ENCODE results near the gene ZNF211.
A peak's percentile ranks its signal among the peaks of the same experiment; 100 is the strongest.

Gene ZNF211
- total RNA-seq, result 30.0 to 49.8 (median 35.3) reads per million in 3 donors

DNA sequence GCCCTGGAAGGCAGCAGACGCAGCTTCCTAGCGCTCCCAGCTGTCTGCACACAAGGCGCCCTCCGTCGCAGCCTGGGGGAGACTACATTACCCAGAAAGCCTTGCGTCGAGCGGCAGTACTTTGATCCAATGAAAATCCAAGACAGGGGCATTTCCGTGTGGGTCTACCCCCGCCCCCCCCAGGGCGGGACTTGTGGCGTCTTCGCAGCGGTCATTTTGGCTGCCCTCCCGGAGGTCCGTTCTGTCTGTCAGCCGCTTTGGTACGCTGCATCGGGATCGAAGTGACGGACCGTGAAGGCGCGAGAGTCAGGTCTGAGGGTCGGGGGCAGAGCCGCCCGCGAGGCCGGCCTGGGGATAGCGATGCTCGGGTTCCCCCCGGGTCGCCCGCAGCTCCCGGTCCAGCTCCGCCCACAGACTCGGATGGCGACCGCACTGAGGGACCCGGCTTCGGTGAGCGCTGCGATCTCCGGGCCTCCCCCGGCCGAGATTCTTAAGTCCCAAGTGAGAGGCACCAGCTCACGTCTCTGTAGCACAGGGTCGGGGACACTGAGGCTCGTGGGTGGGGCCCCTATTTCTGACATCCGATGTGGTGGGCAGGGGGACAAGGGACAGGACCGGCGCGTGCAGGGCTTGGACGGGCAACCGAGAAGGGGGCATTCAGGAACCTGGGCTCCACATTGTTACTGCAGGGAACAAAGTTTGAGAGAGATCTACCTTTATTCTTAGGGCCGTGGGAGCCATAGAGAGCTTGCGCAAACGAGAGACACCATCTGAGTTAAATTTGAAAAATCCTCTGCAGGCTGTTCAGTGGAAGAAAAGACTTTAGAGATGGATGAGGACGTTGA is at the start of gene ZNF211:
TSS of gene ZNF211 (plus strand) at position 182 of the 845 bp plus-strand sequence. CDS start at position 361, 179 bp downstream.
- peak within 1 kb of the TSS; percentile 81 for H3K27ac ChIP-seq (ENCODE audit: insufficient read depth, low read length, poor library complexity, severe bottlenecking)
- H3K27me3 ChIP-seq (replicated peaks; ENCODE audit: control insufficient read depth, insufficient read depth, low read length, poor library complexity, severe bottlenecking), result no peaks in the 10 kb centered on the region
- H3K9me3 ChIP-seq (ENCODE audit: control insufficient read depth, low read length), result peaks cover 10% of the 10 kb centered on the region
- DNase-seq, result peak; percentile 69 to 79 (median 74)
- peaks cover 35% of the 10 kb centered on the region for H3K36me3 ChIP-seq (ENCODE audit: control insufficient read depth, insufficient read depth, low read length)
- peaks cover 6% of the 10 kb centered on the region for H3K4me1 ChIP-seq (ENCODE audit: control insufficient read depth, insufficient read depth, low read length, poor library complexity, severe bottlenecking)
- peak within 1 kb of the TSS; percentile 89 for H3K4me3 ChIP-seq (ENCODE audit: insufficient read depth, low read depth, low read length, poor library complexity, severe bottlenecking)

DNA sequence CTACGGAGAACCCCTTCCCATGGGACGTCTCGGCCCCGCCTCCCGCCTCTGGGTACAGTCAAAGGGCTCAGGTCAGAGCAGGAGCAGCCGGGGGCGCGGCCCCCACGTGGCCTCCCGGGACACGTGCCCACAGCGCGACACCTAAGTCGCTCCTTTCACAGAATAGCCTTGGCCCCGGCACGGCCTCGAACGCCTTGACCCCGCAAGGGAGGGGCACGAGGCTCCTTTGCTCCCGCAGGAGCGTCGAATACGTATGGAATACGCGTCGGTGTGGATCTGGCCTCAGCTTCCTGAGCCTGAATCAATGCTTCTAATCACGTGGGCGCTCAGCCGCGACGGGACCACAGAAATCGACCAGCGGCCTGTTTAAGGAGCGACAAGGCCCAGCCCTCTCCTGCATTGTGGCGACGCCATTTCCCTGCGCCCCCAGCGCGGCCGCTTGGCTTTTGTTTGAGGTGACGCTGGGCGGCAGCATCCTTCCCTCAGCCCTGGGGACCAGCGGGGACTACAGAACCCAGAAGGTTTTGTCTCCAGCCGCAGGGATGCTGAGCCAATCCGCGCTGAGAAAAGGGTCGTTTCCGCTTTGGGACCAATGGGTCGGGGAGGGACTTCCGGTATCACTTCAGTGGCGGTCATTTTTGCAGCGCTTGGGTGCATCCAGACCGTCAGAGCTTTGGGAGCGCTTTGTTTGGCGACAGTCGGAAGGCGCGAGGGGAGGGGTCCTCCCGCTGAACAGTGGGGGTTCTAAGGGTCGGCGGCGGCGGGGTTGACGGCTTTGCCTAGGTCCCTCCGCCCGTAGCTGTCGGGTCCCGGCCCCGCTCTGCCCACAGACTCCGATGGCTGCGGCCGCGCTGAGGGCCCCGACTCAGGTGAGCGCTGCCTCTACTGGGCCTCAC is 49.2 kb upstream of the ZNF211 start, which contains the start of gene ZIK1:
TSS of gene ZIK1 (plus strand) at position 625 of the 896 bp plus-strand sequence. CDS start at position 837, 212 bp downstream.
- Histone ChIP-seq H3K9me3 (ENCODE audit: control insufficient read depth, low read length) (peaks cover 23% of the 10 kb centered on the region), H3K36me3 (ENCODE audit: control insufficient read depth, insufficient read depth, low read length) (peaks cover 12% of the 10 kb centered on the region), H3K27ac (ENCODE audit: insufficient read depth, low read length, poor library complexity, severe bottlenecking) (peak within 1 kb of the TSS; percentile 30), H3K27me3 (replicated peaks; ENCODE audit: control insufficient read depth, insufficient read depth, low read length, poor library complexity, severe bottlenecking) (no peaks in the 10 kb centered on the region), H3K4me1 (ENCODE audit: control insufficient read depth, insufficient read depth, low read length, poor library complexity, severe bottlenecking) (peaks cover 7% of the 10 kb centered on the region), H3K4me3 (ENCODE audit: insufficient read depth, low read depth, low read length, poor library complexity, severe bottlenecking) (peak within 1 kb of the TSS; percentile 62)
- peak; percentile 73 to 79 (median 79) for DNase-seq

DNA sequence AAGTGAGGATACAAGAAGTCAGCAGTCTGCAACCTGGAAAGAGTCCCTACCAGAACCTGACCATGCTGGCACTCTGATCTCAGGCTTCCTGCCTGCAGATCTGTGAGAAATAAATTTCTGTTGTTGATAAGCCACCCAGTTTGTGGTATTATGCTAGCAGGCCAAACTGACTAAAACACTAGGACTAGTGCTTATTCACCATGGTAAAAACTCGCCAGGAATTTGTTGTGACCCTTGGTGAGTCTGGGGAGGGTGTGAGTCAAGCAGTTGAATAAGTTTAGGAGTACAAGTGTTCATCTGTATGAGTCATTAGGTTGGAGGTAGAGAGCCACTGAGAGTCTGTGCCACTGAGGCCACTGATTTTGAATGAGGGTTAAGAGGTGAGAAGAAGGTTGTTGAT is 45.4 kb upstream of the ZNF211 start:
- DNase-seq, result no peak
- Histone ChIP-seq H3K27me3 (replicated peaks; ENCODE audit: control insufficient read depth, insufficient read depth, low read length, poor library complexity, severe bottlenecking) (no peaks in the 10 kb centered on the region), H3K36me3 (ENCODE audit: control insufficient read depth, insufficient read depth, low read length) (peaks cover 32% of the 10 kb centered on the region), H3K4me1 (ENCODE audit: control insufficient read depth, insufficient read depth, low read length, poor library complexity, severe bottlenecking) (peaks cover 7% of the 10 kb centered on the region), H3K27ac (ENCODE audit: insufficient read depth, low read length, poor library complexity, severe bottlenecking) (no peak overlapping the region), H3K9me3 (ENCODE audit: control insufficient read depth, low read length) (peaks cover 60% of the 10 kb centered on the region), H3K4me3 (ENCODE audit: insufficient read depth, low read depth, low read length, poor library complexity, severe bottlenecking) (no peak overlapping the region)

DNA sequence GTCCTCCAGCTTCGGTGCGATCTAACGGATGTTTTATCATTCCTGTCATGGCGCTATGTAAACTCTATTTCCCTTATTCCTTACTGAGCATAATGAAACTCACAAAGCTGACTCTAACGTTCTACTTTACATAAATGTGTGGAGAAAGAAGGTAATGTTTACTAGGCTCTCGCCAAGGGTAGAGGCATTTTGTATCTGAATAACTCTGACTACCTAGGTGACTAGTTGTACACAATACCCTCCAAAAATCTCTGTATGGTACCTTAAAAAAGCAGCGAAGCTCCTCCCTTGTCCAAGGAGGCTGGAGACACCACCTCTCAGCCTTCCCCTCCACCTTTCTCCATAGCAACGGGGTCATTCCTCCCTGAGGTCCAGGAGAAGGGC is 33.6 kb upstream of the ZNF211 start:
- DNase-seq, result no peak
- Histone ChIP-seq H3K36me3 (ENCODE audit: control insufficient read depth, insufficient read depth, low read length) (peaks cover 11% of the 10 kb centered on the region), H3K27me3 (replicated peaks; ENCODE audit: control insufficient read depth, insufficient read depth, low read length, poor library complexity, severe bottlenecking) (no peaks in the 10 kb centered on the region), H3K9me3 (ENCODE audit: control insufficient read depth, low read length) (peaks cover 10% of the 10 kb centered on the region), H3K4me1 (ENCODE audit: control insufficient read depth, insufficient read depth, low read length, poor library complexity, severe bottlenecking) (peaks cover 4% of the 10 kb centered on the region), H3K4me3 (ENCODE audit: insufficient read depth, low read depth, low read length, poor library complexity, severe bottlenecking) (peak overlapping the region; percentile 77), H3K27ac (ENCODE audit: insufficient read depth, low read length, poor library complexity, severe bottlenecking) (no peak overlapping the region)

DNA sequence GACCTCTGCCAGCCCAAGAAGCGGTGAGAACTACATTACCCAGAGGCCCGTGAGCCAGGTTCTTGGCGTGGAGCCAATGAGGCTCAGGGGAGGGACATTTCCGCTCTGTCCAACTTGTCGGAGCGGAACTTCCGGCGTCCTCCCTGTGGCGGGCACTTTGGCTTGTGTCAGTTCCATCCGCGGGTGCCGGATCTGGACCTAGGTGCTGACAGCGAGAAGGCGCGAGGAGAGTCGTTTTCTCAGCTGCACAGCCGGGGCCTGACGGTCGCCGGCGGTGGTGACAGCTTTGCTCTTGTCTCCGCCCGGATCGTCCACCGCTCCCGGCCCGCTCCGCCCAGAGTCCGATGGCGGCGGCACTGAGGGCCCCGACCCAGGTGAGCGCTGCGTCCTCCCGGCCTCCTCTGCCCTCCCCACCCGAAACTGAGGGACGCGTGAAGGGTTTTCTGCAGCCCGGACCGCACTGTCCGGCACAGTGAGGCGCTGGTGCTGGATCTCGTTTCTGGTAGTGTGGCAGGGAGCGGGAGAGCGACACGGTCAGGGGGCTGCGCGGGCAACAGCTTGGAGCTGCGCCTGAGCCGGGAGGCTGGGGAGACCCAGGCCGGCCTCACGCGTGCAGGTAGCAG is 33.1 kb upstream of the ZNF211 start, which contains the start of gene ZNF530:
TSS of gene ZNF530 (plus strand) at position 125 of the 623 bp plus-strand sequence. CDS start 4,461 bp downstream, outside the sequence.
- Histone ChIP-seq H3K9me3 (ENCODE audit: control insufficient read depth, low read length) (peaks cover 10% of the 10 kb centered on the region), H3K4me3 (ENCODE audit: insufficient read depth, low read depth, low read length, poor library complexity, severe bottlenecking) (peak within 1 kb of the TSS; percentile 77), H3K4me1 (ENCODE audit: control insufficient read depth, insufficient read depth, low read length, poor library complexity, severe bottlenecking) (peaks cover 4% of the 10 kb centered on the region), H3K27ac (ENCODE audit: insufficient read depth, low read length, poor library complexity, severe bottlenecking) (no peak within 1 kb of the TSS), H3K27me3 (replicated peaks; ENCODE audit: control insufficient read depth, insufficient read depth, low read length, poor library complexity, severe bottlenecking) (no peaks in the 10 kb centered on the region), H3K36me3 (ENCODE audit: control insufficient read depth, insufficient read depth, low read length) (peaks cover 16% of the 10 kb centered on the region)
- DNase-seq, result peak; percentile 56 to 74 (median 68)

DNA sequence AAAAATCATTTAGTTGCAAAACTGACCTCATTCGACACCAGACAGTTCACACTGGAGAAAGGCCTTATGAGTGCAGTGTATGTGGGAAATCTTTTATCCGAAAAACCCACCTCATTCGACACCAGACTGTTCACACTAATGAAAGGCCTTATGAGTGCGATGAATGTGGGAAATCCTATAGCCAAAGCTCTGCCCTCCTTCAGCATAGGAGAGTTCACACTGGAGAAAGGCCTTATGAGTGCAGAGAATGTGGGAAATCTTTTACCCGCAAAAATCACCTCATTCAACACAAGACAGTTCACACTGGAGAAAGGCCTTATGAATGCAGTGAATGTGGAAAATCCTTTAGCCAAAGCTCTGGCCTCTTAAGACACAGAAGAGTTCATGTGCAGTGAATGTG is 26.0 kb upstream of the ZNF211 start:
- Histone ChIP-seq H3K4me3 (ENCODE audit: insufficient read depth, low read depth, low read length, poor library complexity, severe bottlenecking) (no peak overlapping the region), H3K36me3 (ENCODE audit: control insufficient read depth, insufficient read depth, low read length) (peaks cover 31% of the 10 kb centered on the region), H3K27me3 (replicated peaks; ENCODE audit: control insufficient read depth, insufficient read depth, low read length, poor library complexity, severe bottlenecking) (no peaks in the 10 kb centered on the region), H3K4me1 (ENCODE audit: control insufficient read depth, insufficient read depth, low read length, poor library complexity, severe bottlenecking) (no peaks in the 10 kb centered on the region), H3K9me3 (ENCODE audit: control insufficient read depth, low read length) (peaks cover 27% of the 10 kb centered on the region), H3K27ac (ENCODE audit: insufficient read depth, low read length, poor library complexity, severe bottlenecking) (no peak overlapping the region)
- no peak for DNase-seq

DNA sequence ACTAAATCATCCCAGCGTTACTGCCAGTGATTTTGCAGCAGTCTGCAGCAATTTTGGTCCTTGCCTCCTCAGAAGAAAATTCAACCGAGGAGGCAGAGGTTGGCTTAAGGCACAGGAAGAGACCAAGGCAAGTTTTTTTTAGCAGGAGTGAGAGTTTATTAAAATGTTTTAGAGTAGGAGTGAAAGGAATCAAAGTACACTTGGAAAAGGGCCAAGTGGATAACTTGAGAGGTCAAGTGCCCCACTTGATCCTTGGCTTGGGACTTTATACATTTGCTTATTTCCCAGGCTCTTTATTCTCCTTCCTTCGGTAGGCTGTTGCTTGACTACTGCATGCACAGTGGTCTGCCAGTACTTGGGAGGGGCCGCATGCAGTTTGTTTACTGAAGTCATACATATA is 21.9 kb upstream of the ZNF211 start:
- Histone ChIP-seq H3K27me3 (replicated peaks; ENCODE audit: control insufficient read depth, insufficient read depth, low read length, poor library complexity, severe bottlenecking) (no peaks in the 10 kb centered on the region), H3K36me3 (ENCODE audit: control insufficient read depth, insufficient read depth, low read length) (peaks cover 11% of the 10 kb centered on the region), H3K9me3 (ENCODE audit: control insufficient read depth, low read length) (peaks cover 24% of the 10 kb centered on the region), H3K4me1 (ENCODE audit: control insufficient read depth, insufficient read depth, low read length, poor library complexity, severe bottlenecking) (peaks cover 12% of the 10 kb centered on the region), H3K4me3 (ENCODE audit: insufficient read depth, low read depth, low read length, poor library complexity, severe bottlenecking) (no peak overlapping the region), H3K27ac (ENCODE audit: insufficient read depth, low read length, poor library complexity, severe bottlenecking) (no peak overlapping the region)
- no peak for DNase-seq

DNA sequence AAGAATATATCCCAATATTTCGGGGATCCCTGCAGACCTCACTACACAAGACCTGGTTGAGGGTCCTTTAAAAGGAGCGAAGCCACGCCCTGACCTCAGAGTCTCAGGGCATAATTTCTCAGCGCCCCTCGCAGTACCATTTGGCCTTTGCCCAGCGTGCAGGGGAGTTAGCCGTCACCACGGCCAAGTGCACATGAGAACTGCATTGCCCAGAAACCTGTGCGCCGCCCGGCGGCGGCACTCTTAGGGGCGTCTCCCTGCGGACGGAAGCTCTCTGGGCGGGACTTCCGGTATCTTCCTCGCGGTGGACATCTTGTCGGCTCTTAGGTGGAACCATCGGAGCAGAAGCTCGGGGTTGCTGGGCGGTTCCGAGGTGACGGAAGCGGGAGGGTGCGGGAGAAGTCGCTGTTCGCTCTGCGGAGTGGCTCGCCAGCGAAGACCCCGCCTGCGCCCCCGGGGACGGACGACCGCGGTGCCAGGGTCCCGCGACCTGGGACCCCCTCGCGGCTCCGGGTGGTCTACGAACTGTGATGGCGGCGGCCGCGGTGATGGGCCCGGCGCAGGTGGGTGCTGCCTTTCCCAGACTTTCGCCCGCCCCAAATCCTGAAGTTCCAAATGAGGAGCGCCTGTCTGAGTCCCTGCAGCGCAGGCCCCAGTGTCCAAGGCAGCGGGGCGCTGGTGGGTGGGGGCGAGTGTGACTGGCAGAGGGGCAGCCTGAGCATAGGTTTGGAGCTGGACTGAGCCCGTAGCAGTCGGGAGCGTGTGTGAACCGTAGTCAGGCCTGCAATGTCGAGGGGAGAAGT is 18.8 kb upstream of the ZNF211 start, which contains the start of gene ZNF134:
TSS of gene ZNF134 (plus strand) at position 302 of the 803 bp plus-strand sequence. CDS start 5,227 bp downstream, outside the sequence.
- Histone ChIP-seq H3K4me1 (ENCODE audit: control insufficient read depth, insufficient read depth, low read length, poor library complexity, severe bottlenecking) (peaks cover 12% of the 10 kb centered on the region), H3K27me3 (replicated peaks; ENCODE audit: control insufficient read depth, insufficient read depth, low read length, poor library complexity, severe bottlenecking) (no peaks in the 10 kb centered on the region), H3K36me3 (ENCODE audit: control insufficient read depth, insufficient read depth, low read length) (peaks cover 39% of the 10 kb centered on the region), H3K4me3 (ENCODE audit: insufficient read depth, low read depth, low read length, poor library complexity, severe bottlenecking) (peak within 1 kb of the TSS; percentile 98), H3K9me3 (ENCODE audit: control insufficient read depth, low read length) (peaks cover 37% of the 10 kb centered on the region), H3K27ac (ENCODE audit: insufficient read depth, low read length, poor library complexity, severe bottlenecking) (peak within 1 kb of the TSS; percentile 65)
- peak; percentile 70 to 79 (median 75) for DNase-seq

DNA sequence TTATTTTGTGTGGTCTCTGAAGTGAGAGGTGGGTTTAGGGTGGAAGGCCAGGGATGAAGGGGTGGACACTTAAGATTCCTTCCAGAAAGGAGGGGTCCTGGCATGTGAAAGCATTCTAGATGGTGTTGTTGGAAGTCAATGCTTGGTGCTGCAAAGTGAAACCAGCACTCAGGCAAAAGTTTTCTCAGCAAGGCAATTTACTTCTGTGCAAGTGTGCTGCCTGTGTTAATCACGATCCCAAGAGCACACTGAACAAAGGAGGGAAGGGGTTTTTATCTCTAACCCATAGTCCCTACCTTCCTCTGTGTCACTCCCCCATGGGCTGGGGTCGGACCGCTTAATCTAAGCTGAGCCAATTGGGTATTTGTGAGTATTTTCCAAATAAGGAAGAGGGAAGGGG is 17.6 kb upstream of the ZNF211 start:
- Histone ChIP-seq H3K27ac (ENCODE audit: insufficient read depth, low read length, poor library complexity, severe bottlenecking) (no peak overlapping the region), H3K27me3 (replicated peaks; ENCODE audit: control insufficient read depth, insufficient read depth, low read length, poor library complexity, severe bottlenecking) (no peaks in the 10 kb centered on the region), H3K4me1 (ENCODE audit: control insufficient read depth, insufficient read depth, low read length, poor library complexity, severe bottlenecking) (peaks cover 12% of the 10 kb centered on the region), H3K9me3 (ENCODE audit: control insufficient read depth, low read length) (peaks cover 49% of the 10 kb centered on the region), H3K36me3 (ENCODE audit: control insufficient read depth, insufficient read depth, low read length) (peaks cover 51% of the 10 kb centered on the region), H3K4me3 (ENCODE audit: insufficient read depth, low read depth, low read length, poor library complexity, severe bottlenecking) (no peak overlapping the region)
- no peak for DNase-seq

Measured in effector memory CD4-positive, alpha-beta T cell (primary cell).